Ecto neural progenitor cell (in vitro differentiated cells): Measurements from ENCODE around the gene C2orf69.
A peak's percentile ranks its signal among the peaks of the same experiment; 100 is the strongest.

Source experiments
- DNase-seq: peaks from one replicate; pipeline ENCODE4 v3.0.0-alpha.2; 2018; ENCODE audit warnings: low spot score

Gene C2orf69

DNA sequence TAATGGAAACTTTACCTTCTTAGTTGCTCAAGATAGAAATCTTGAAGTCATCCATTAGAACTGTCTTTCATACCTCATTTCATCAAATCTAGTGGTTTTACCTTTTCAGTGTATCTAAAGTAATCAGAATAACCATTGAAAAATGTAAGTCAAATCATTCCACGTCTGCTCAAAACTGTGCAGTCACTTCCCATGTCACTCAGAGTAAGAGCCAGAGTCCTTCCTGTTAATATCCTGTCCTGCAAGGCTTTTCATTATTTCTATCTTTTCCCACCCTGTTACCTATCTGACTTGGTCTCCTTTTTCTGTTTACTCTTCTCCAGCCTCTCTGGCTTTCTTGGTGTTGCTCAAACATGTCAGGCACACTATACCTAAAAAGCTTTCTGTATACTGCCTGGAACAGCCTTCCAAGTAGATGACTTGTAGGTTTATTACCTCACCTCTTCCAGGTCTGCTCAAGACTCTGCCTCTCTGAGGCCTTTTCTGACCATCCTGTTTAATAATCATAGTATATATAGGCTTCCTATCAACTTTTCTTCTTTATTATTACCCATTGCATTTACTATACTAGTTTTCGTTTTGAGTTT, 3.4 kb downstream of the C2orf69 start:
- DNase-seq = no peak

DNA sequence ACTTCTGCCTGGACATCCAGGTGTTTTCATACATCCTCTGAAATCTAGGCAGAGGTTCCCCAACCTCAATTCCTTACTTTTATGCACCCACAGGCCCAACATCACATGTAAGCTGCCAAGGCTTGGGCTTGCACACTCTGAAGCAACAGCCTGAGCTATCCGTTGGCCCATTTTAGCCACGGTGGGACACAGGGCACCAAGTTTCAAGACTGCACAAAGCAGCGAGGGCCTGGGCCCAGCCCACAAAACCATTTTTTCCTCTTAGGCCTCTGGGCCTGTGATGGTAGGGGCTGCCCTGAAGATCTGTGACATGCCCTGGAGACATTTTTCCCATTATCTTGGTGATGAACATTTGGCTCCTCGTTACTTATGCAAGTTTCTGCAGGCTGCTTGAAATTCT, 5.9 kb downstream of the C2orf69 start:
- no peak for DNase-seq

DNA sequence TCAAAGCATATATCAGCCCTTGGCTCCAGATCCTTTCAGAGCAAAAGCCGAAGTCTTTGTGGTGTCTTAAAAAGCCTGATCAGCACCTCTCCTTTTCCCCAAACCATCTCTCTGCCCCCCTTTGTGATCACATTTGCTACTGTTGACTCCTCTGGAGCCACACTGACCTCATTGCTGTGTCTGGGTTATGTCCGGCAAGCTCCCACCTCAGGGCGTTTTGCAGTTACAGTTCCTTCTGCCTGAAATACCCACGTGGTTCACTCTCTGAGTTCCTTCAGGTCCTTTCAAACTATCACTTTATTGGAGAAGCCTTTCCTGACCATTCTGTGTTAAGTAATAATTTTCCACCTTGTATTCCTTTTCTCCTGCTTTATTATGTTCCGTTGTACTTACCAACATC, 11.8 kb downstream of the C2orf69 start:
- no peak for DNase-seq

DNA sequence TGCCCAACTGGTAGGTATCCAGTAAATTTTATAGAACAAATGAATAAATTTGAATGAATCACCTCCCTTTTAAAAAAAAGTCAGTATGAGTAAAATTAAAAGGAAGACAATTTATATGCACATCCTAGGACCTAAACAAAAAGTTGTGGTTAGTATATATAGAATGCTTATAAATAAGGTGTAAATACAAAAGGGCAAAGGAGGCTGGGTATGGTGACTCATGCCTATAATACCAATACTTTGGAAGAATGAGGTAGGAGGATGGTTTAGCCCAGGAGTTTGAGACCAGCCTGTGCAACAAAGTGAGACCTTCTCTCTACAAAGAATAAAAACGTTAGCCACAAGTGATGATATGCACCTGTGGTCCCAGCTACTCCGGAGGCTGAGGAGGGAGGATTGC, 12.8 kb downstream of the C2orf69 start:
- no peak for DNase-seq

DNA sequence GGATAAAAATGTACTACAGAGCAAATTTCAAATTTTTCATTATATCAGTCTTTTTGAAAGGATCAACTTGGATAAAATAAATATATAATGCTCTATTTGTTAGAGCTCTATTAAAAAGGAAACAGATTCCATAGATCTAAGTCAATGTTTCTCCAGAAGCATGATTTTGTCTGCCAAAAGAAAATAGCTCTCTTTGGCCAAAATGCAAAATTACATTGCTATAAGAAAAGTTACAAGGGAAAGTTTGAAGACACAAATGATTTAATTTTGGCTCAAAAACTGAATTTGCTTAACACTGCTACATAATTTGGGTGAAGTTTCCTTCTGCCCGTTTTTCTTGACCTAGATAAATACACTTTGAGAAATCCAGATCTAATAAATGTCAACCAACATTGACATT, 15.7 kb downstream of the C2orf69 start:
- DNase-seq = no peak

DNA sequence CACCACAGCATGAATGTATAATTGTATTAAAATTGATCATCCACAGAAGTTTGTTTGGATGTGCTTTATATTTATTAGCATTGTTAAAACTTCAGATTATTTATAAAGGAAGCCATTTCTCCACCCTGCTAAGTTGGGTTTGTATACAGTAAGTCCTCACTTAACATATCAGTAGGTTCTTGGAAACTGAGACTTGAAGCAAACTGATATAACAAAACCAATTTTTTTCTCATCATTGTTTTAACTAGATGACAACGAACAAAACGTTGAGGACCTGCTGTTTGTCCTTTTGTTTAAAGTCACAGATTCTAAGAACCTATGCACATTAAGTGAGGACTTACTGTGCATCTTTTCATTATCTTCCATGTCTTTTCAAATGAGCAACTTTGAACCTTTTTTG, 17.1 kb downstream of the C2orf69 start:
- no peak for DNase-seq

DNA sequence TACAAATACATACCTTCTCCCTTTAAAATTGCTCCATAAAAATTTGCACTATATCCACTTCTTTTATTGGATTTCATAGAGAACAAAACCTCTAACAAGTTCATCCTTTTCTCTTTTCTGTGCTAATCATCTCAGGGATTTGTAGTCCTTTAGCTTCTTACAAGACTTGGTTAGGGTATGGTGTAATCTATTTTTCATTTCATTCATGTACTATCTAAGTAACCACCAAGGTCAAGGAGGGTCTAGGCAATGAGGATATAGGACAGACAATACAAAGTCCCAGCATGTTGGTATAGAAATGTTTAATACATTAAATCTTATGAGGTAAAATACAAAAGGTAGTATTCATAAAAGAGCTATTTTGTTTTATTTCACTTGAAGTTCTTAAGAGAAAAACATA, 17.5 kb downstream of the C2orf69 start:
- DNase-seq = no peak

DNA sequence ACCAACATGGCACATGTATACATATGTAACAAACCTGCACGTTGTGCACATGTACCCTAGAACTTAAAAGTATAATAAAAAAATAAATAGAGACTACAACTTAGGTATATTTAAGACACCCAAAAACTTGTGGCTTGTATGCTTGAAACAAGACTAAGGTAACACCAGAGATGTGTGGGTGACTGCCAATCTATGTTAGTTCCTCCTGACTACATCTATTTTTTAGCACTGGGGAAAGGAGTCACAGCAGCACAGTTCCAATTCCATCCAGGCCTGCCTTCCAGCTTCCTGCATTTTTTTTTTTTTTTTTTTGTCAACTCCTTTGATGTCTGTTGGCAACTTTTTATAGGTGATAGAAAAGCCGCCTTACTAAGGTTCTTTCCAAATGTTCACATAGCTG, 18.2 kb downstream of the C2orf69 start:
- no peak for DNase-seq

DNA sequence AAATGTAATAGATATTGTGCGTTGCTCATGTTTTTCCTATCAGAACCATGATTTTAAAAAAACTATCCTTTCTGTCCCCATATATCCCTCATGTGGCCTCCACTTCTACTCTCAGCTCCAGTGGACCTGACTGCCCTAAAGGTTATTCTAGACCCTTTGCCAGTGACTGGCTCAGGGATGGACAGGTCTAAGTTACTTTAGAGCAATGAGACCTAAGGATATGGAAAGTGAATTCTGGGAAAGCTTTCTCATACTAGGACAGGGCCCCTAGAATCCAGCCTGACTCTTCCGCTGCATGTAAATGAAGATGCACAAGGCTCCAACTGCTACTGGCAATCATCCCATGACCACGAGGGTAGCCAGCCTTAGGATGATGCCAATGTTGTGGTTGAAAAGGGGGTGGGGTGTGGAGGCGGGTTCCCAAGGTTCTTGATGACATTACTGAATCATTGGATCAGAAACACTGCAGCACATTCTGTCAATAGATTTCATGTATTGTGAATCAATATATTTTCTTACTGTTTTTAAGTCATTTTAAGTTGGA, 21.3 kb downstream of the C2orf69 start:
- no peak for DNase-seq

DNA sequence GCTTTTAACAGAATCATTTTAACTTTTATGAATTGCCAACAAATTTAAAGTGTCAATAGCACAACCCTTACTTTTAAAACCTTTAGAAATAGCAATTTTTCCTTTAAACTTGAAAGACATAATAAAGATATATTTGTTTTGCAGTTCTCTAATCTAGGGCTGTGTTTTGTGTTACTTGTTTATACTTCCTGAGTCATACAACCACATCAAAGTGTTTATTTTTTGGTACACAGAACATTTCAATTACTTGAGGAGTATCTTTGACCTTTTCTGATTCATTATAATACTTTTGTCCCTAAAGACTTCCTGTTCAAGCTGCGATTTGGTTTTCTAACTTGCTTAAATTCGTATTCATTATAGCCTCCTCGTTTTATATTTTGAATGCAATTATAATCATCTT, 22.4 kb downstream of the C2orf69 start:
- DNase-seq = no peak

DNA sequence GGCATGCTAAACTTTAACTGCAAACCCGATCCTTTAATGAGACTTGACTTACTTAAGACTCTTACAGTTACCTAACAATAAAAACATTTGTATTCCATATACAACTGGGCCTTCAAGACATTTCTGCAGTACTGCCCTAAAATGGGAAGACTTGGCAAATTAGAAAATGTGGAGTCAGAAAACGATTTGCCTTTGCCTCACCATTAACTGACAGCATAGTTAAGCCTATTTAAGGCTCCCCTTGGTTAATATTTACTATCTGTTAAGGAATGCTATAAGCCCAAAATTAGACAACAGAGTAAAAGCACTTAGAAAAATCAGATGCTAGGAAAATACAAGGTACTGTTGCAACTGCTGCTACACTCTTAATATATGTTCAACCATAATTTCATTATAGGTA, 25.5 kb downstream of the C2orf69 start:
- DNase-seq = no peak

DNA sequence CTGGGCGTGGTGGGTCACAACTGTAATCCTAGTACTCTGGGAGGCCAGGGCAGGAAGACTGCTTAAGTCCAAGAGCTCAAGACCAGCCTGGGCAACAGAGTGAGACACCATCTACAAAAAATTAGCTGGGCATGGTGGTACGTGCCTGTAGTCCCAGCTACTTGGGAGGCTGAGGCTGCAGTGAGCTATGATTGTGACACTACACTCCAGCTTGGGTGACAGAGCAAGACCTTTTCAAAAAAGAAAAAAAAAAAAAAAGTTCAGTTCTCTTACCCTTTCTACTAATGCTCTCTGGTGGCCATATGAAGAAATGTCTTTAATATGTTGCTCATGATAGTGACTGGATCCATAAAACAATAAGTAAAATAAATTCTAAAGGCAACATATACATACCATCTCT, 29.3 kb downstream of the C2orf69 start:
- DNase-seq = no peak

DNA sequence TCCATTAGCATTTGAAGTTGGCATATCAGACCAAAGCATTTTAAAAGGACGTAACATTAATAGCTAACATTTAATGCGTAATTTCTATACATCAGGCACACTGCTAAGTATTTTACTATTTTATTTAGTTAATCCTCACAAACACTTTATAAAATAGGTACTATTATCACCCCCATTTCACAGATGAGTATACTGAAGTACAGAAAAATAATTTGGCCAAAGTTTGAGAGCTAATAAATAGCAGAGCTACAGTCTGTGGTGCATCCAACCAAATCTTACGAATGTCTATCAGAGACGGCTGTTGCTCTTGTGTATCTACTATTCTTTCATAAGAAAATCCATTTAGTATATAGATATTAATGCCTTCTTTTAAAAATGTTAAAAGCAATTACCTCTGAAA, 32.3 kb downstream of the C2orf69 start:
- no peak for DNase-seq

DNA sequence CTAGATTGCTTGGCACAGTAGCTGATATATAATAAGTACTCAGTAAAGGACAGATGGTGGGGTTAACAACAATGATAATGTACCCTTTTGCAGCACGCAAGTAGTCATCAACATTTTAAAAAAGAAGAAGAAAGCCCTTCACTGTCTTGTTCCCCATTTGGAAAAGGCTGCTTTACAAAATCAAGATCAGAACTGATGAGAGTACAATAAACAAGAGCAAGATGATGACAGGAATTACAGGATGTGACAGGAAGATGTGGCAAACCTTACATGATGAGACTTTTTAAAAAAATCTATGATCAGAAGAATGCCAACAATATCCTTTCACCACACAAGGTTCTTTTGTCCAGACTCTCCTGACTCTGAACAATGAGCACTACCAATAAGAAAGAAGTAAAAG, 35.1 kb downstream of the C2orf69 start:
- DNase-seq = no peak

DNA sequence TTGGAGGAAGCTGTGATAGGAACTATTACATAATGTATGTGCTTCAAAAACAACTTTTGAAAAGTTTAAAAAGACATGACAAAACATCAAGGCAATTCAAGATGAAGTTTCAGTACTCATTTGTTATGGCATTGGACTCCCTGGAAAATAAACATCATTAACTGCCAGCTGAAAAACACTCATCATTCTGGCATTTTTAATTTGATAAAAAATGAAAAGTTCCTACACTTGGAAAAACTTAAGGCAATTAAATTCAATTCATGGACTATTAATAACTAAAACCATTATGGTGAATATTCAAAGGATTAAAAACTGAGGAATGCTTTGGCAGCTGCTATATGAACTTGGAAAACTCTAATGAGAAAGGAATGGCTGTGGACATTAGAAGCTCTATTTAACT, 35.7 kb downstream of the C2orf69 start:
- DNase-seq = no peak

DNA sequence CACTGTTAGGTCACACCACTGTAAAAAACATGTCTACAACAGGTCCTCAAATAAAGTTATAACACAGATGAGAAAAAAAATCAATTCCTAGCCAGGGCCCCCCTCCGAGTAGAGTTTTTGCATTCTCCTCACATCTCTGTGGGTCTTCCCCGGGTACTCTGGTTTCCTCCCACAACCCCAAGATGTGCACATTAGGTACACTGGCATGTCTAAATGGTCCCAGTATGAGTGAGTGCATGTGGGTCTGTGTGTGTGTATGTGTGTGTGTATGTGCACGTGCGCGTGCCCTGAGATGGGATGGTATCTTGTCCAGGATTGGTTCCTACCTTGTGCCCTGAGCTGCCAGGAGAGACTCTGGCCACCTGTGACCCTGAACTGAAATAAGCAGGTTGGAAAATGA, 39.3 kb downstream of the C2orf69 start:
- DNase-seq = no peak

DNA sequence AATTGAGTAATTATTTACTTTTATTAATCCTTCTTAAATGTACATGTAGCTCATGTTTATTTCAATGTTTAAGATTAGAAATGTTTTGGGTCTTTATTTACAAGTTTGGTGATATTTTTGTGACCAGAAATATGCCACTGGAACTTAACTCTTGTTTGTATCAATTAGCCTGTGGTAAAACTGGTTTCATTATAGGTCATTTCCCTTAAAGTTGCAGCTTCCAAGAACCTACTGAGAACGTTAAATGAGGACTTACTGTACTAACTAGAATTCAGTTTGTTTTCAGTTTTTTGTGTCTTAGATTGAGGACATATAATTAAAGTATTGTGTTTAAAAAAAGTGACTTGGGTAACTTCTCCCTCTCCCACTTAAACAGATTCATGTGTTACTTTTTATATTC, 39.9 kb downstream of the C2orf69 start:
- DNase-seq = no peak

DNA sequence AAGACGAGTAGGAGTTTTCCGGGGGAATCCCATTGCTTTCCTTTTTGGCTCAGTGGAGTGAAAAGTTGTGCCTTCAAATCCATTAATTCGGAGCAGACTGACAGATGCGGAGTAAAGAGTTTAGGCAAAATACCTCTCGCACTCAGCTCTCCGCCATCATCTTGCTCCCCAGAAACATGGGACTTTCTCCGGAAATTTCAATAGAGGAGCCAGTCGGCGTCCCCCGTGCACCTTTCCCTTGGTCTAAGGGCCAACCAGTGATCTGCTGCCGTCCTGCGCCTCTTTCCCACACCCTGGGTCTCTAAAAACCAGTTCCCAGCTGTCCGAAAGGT, 43.9 kb downstream of the C2orf69 start:
- DNase-seq = no peak

DNA sequence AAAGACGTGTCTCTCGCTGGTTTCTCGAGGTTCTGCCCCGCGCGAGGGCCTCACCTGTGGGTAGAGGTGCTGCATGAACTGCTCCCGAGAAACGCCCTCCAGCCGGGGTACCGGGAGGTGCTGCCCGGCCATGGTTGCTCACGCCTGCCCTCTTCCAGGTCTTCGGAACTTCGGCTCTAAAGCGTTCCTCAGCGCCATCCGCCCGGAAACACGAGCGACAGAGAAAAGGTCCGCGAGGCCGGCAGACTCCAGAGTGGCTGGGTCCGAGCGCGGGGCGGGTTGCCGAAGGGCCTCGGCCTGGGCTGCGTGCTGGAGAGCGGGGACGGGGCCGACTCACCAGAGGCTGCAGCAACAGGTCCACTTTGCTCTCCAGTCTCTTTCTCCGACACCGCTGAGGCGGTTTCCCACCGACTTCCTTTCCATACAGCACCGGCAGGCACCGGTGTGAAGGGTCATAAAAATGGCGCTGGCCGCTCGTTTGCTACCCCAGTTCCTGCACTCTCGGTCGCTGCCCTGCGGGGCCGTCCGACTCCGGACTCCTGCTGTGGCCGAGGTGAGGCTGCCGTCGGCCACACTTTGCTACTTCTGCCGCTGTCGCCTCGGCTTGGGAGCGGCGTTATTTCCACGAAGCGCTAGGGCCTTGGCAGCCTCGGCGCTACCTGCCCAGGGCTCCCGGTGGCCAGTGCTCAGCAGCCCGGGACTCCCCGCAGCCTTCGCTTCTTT, 44.4 kb downstream of the C2orf69 start, which contains the start of the genes MAIP1 and TYW5:
TSS of gene MAIP1 (plus strand) at position 244 of the 723 bp plus-strand sequence. CDS start at position 461, 217 bp downstream.
TSS of gene TYW5 (minus strand) at position 153 of the 723 bp plus-strand sequence. CDS start at position 132, 21 bp downstream.
- peak; percentile 89 for DNase-seq

DNA sequence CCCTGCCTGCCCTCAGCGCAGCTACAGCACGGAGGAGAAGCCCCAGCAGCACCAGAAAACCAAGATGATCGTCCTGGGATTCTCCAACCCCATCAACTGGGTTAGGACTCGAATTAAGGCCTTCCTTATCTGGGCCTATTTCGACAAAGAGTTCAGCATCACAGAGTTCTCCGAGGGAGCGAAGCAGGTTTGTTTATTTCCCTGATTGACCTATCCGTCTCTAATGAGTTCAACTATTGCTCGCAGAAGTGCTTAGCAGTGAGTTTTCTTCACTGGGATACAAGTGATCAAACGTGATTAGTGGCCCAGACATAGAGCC, 44.9 kb downstream of the C2orf69 start:
- no peak for DNase-seq

DNA sequence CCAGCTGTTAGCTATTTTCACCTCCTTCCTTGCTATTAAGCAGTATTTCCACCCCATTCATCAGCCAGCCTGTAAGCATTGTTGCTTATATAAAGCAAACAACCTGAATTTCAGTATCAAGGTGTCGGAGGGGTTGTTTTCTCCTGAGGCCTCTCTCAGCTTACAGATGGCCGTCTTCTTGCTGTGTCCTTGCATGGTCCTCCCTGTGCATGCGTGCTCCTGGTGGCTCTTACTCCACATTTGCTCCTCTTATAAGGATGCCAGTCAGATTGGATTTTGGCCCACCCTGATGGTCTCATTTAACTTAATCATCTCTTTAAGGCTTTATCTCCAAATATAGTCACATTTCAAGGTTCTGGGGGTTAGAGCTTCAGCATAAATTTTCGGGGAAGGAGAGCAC, 46.9 kb downstream of the C2orf69 start:
- no peak for DNase-seq

DNA sequence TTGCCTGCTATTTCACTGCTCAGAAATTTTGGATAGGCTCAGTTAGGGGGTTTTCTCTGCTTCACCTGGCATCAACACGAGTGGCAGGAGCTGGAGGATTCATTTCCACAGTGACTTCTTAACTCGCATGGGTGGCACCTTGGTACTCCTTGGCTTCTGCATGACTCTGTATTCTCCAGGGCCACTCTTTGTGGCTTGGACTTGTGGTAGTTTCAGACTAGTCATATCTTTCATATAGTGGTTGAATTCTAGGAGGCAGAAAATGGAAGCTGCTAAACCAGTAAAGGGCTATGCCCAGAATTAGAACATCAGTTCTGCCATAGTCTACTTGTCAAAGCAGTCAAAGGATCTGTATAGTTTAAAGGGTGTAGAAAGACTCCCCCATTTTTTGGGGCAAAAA, 51.1 kb downstream of the C2orf69 start:
- no peak for DNase-seq

DNA sequence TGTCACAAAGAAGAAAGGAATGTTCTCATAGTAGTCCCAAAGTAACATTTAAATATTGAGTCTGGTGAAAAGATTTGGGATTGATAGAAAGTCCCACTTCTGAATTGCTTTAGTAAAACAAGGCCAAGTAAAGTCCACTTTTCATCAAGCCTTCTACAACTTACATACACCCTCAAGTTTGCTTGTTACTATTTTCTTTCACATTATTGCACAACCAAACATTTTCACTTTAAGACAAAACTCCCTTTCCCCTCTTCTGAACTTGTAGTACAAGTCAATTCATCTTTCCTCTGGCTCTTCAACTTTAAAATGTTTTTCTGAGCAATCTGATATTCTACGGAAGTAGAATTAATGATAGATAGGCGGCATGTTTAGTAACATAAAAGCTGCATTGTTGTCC, 55.3 kb downstream of the C2orf69 start:
- DNase-seq = no peak

DNA sequence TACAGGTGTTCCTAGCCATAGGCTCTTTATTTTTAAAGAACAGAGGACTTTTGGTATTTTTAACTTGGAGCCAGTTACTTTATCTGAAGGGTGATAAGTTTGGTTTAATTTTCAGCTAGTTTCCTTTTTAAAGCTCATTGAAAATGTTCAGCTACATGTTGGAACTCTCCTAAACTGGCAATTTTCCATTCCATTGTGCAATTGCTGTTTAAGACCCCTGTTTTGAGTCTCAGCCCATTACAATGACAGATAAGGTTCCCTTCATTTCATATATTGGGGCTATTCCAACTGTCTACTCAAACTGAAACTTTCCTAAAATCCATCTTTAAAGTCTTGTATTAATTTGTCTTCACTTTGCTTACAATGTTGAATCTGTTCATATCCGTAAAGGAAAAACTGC, 55.9 kb downstream of the C2orf69 start:
- no peak for DNase-seq
